PFSK-1 (cell line): Measurements from ENCODE around the gene TMEM97.

Source experiments
- FOXP2 ChIP-seq: optimal IDR thresholded peaks from 2 replicates; pipeline ENCODE3; 2011; ENCODE audit warnings: borderline replicate concordance, control low read depth, inconsistent platforms; ENCODE audit not compliant: insufficient read depth; ENCODE audit errors: extremely low read length, extremely low read depth
- POLR2AphosphoS5 ChIP-seq: IDR thresholded peaks from 2 replicates; pipeline ENCODE4 v1.6.1; 2012; ENCODE audit warnings: low read depth, mild to moderate bottlenecking, control low read depth, low read length, moderate library complexity
- SIN3A ChIP-seq: IDR thresholded peaks from 2 replicates; pipeline ENCODE4 v1.6.1; 2012; ENCODE audit warnings: mild to moderate bottlenecking, low read length, moderate library complexity, borderline replicate concordance; ENCODE audit not compliant: insufficient read depth
- TAF1 ChIP-seq: IDR thresholded peaks from 2 replicates; pipeline ENCODE4 v1.6.1; 2012; ENCODE audit warnings: low read length, control low read depth, borderline replicate concordance; ENCODE audit not compliant: insufficient read depth
- TF ChIP-seq, protein P1 (sequence below), 2 experiments: IDR thresholded peaks; 2 replicates each; pipeline versions ENCODE4 v1.6.1 to v1.8.0; 2011 to 2012; ENCODE audit warnings: low read depth in 2 of 2, low read length in 2 of 2, control low read depth in 1 of 2, inconsistent platforms in 1 of 2, mild to moderate bottlenecking in 1 of 2, moderate library complexity in 1 of 2; ENCODE audit not compliant: insufficient read depth in 1 of 2

The TMEM97 gene

DNA sequence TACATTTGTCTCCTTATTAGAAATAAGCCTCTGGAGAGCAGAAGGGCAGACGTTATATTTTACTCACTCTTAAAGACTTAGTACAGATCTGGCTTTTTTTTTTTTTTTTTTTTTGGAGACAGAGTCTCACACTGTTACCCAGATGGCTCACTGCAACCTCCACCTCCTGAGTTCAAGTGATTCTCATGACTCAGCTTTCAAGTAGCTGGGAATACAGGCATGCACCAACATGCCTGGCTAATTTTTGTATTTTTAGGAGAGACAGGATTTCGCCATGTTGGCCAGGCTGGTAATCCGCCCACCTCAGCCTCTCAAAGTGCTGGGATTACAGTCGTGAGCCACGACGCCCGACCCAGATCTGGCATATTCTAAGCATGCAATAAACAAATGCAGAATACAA is 36.4 kb upstream of the TMEM97 start:
- no peak for TF ChIP-seq TAF1
- TF ChIP-seq, protein P1, sequence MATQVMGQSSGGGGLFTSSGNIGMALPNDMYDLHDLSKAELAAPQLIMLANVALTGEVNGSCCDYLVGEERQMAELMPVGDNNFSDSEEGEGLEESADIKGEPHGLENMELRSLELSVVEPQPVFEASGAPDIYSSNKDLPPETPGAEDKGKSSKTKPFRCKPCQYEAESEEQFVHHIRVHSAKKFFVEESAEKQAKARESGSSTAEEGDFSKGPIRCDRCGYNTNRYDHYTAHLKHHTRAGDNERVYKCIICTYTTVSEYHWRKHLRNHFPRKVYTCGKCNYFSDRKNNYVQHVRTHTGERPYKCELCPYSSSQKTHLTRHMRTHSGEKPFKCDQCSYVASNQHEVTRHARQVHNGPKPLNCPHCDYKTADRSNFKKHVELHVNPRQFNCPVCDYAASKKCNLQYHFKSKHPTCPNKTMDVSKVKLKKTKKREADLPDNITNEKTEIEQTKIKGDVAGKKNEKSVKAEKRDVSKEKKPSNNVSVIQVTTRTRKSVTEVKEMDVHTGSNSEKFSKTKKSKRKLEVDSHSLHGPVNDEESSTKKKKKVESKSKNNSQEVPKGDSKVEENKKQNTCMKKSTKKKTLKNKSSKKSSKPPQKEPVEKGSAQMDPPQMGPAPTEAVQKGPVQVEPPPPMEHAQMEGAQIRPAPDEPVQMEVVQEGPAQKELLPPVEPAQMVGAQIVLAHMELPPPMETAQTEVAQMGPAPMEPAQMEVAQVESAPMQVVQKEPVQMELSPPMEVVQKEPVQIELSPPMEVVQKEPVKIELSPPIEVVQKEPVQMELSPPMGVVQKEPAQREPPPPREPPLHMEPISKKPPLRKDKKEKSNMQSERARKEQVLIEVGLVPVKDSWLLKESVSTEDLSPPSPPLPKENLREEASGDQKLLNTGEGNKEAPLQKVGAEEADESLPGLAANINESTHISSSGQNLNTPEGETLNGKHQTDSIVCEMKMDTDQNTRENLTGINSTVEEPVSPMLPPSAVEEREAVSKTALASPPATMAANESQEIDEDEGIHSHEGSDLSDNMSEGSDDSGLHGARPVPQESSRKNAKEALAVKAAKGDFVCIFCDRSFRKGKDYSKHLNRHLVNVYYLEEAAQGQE (IDR thresholded peaks at IDR 0.05; ENCODE audit: insufficient read depth in 1 of 2, low read depth in 2 of 2, low read length in 2 of 2) = no peak
- TF ChIP-seq POLR2AphosphoS5 = no peak
- TF ChIP-seq SIN3A = no peak
- no peak for TF ChIP-seq FOXP2

DNA sequence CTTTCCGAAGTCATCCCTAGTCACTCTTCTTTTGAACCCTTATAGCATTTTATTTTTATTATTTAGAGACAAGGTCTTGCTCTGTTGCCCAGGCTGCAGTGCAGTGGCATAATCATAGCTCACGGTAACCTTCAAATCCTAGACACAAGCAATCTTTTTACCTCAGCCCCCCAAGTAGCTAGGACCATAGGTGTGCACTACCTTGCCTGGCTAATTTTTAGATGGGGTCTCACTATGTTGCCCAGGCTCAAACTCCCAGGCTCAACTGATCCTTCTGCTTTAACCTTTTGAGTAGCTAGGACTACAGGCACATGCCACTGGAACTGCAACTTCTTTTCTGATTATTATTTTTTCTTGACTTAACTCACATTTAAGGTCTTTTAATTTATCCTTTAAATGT is 33.0 kb upstream of the TMEM97 start:
- TF ChIP-seq SIN3A = no peak
- TF ChIP-seq TAF1 = no peak
- TF ChIP-seq POLR2AphosphoS5 = no peak
- TF ChIP-seq, protein P1 (IDR thresholded peaks at IDR 0.05; ENCODE audit: insufficient read depth in 1 of 2, low read depth in 2 of 2, low read length in 2 of 2) = no peak
- no peak for TF ChIP-seq FOXP2

DNA sequence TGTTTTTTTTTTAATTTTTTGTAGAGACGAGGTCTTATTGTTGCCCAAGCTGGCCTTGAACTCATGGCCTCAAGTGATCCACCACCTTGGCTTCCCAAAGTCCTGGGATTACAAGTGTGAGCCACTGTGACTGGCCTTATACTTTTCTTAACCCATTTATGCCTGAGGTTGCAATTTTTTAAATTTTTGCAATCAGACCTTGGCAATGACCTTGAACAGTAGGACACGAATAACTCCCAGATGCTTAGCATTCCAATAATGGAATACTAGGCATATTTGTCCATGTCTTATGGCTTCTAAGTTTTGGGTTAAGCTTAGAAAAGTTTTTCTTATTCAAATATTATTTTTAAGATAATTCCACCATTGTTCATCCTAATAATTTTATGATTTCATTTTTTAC is 28.3 kb upstream of the TMEM97 start:
- TF ChIP-seq TAF1 (no peak), FOXP2 (no peak), SIN3A (no peak), POLR2AphosphoS5 (no peak)
- TF ChIP-seq, protein P1 (IDR thresholded peaks at IDR 0.05; ENCODE audit: insufficient read depth in 1 of 2, low read depth in 2 of 2, low read length in 2 of 2) = no peak

DNA sequence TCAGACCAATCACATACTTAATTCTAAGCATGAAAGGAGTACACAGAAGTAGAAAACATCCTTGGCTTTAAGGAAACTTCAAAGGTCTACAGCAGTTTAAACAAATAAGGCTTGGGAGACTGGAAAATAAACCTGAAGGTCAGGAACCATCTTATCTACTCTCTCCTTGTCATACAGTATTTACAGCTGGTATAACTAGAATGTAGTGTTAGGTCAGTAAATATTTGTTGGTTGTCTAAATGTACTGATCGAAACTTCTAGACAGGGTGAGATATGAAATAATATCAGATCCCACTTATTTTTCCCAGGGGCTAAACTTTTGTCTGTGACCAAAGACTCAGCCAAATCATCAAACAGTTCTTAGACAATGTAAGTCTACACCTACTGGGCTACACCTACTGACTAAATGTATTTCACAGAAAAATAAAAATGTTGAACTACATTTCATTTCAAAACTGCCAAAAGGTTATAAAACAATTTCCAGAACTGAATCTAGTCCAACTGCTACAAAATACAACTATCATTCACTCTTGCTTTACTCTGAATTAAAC is 27.1 kb upstream of the TMEM97 start:
- no peak for TF ChIP-seq TAF1
- TF ChIP-seq POLR2AphosphoS5 = no peak
- TF ChIP-seq, protein P1 (IDR thresholded peaks at IDR 0.05; ENCODE audit: insufficient read depth in 1 of 2, low read depth in 2 of 2, low read length in 2 of 2) = no peak
- no peak for TF ChIP-seq SIN3A
- no peak for TF ChIP-seq FOXP2

GRCh38 chr17:28293994-28294393 is 25.0 kb upstream of the TMEM97 start:
- no peak for TF ChIP-seq FOXP2
